Adrenal gland (tissue), 5 donors: ENCODE measurements around the gene TSPAN3.

Experiments
- POLR2A ChIP-seq, 2 donors: fragments of 450-650 bp; IDR thresholded peaks; one replicate each; pipeline ENCODE4 v1.6.1; 2017; ENCODE audit warnings: antibody characterized with exemption in 2 of 2, mild to moderate bottlenecking in 2 of 2, moderate library complexity in 1 of 2
- TF ChIP-seq, protein P1 (sequence below), 6 experiments: fragments of 450-650 bp in 4 of 6; fragments of 200-600 bp in 2 of 6; sonication (generic) in 1 of 6; IDR thresholded peaks; 1 replicate in 5 of 6; 2 replicates in 1 of 6; pipeline versions ENCODE4 v1.5.1 to v1.8.0; 2016 to 2021; ENCODE audit warnings: antibody characterized with exemption in 6 of 6, mild to moderate bottlenecking in 2 of 6, moderate library complexity in 1 of 6
- donor health status: DM: no; HTN: no; CAD: no.

DNA sequence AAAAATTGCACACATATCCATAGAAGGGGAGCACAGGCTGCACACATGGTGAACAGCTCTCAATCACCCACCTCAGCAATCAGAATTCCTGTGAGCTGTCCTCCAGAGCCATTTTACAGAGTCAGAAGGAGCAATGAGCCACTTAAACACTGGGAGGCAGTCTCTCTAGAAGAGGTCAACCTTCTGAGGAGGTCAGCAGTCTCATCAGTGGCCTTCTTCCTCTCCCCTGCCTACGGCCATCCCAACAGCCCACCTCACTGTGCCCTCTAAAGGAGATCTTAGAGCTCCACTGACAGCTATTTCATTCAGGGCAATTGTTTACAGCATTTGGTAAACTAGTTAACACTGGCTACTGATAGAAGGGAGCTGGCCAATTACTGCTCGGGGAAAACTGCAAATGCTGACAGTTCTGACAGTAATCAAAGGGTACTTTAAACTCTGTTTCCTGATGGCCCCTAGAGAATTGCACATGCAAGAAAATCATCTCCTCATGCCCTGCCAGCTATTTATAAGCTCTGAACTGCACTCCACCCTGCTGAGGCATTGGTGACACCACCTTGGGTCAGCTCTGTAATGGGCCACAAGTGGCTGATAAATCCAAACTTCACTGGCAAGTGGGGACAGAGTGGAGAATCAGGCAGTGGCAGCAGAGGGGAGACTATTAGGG lies 42.1 kb upstream of the TSPAN3 start:
- TF ChIP-seq, protein P1, sequence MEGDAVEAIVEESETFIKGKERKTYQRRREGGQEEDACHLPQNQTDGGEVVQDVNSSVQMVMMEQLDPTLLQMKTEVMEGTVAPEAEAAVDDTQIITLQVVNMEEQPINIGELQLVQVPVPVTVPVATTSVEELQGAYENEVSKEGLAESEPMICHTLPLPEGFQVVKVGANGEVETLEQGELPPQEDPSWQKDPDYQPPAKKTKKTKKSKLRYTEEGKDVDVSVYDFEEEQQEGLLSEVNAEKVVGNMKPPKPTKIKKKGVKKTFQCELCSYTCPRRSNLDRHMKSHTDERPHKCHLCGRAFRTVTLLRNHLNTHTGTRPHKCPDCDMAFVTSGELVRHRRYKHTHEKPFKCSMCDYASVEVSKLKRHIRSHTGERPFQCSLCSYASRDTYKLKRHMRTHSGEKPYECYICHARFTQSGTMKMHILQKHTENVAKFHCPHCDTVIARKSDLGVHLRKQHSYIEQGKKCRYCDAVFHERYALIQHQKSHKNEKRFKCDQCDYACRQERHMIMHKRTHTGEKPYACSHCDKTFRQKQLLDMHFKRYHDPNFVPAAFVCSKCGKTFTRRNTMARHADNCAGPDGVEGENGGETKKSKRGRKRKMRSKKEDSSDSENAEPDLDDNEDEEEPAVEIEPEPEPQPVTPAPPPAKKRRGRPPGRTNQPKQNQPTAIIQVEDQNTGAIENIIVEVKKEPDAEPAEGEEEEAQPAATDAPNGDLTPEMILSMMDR (IDR thresholded peaks at IDR 0.05), result no peak
- TF ChIP-seq POLR2A (IDR thresholded peaks at IDR 0.05), result no peak
